Heart left ventricle (tissue), 16 donors: ENCODE measurements around the gene RBSN. TPM values are rescaled to one million over a fixed set of nuclear protein-coding genes. Genes with fewer than 3 reads are reported as not detected.
A peak's percentile ranks its signal among the peaks of the same experiment; 100 is the strongest.

ENCODE experiments used
- ATAC-seq, 4 donors: fragments of 200-7000 bp; cut with Tn5 transposase; one replicate each; pipeline ENCODE4 v1.9.1; 2020 to 2022; ENCODE audit warnings: moderate library complexity in 4 of 4, mild to moderate bottlenecking in 3 of 4, moderate number of reproducible peaks in 1 of 4
- DNase-seq, 5 donors: peaks; one replicate each; pipeline ENCODE4 v3.0.0-alpha.2; 2020
- H3K27ac ChIP-seq, 12 donors: fragments of 200-600 bp; sonication (generic) in 4 of 12; one replicate each; pipeline versions ENCODE4 v1.5.0 to v1.8.0; 2016 to 2022; ENCODE audit warnings: mild to moderate bottlenecking in 2 of 12
- H3K27me3 ChIP-seq, 9 donors: fragments of 200-600 bp; sonication (generic) in 2 of 9; one replicate each; pipeline versions ENCODE4 v1.5.1 to v1.8.0; 2016 to 2022; ENCODE audit warnings: mild to moderate bottlenecking in 3 of 9
- H3K36me3 ChIP-seq, 9 donors: fragments of 200-600 bp; sonication (generic) in 2 of 9; one replicate each; pipeline versions ENCODE4 v1.5.0 to v1.8.0; 2018 to 2022; ENCODE audit warnings: mild to moderate bottlenecking in 2 of 9
- H3K4me1 ChIP-seq, 12 donors: fragments of 200-600 bp; sonication (generic) in 4 of 12; one replicate each; pipeline versions ENCODE4 v1.5.0 to v1.8.0; 2016 to 2022; ENCODE audit warnings: mild to moderate bottlenecking in 3 of 12
- H3K4me3 ChIP-seq, 12 donors: fragments of 200-600 bp; sonication (generic) in 4 of 12; one replicate each; pipeline versions ENCODE4 v1.5.0 to v1.8.0; 2017 to 2022; ENCODE audit warnings: mild to moderate bottlenecking in 9 of 12, moderate library complexity in 4 of 12
- H3K9me3 ChIP-seq, 12 donors: fragments of 200-600 bp; sonication (generic) in 4 of 12; one replicate each; pipeline versions ENCODE4 v1.5.0 to v1.8.0; 2016 to 2022; ENCODE audit warnings: mild to moderate bottlenecking in 1 of 12
- POLR2A ChIP-seq, 2 donors: fragments of 450-650 bp; IDR thresholded peaks; one replicate each; pipeline ENCODE4 v1.6.1; 2017; ENCODE audit warnings: antibody characterized with exemption in 2 of 2, mild to moderate bottlenecking in 2 of 2, moderate library complexity in 2 of 2
- WGBS, 4 donors: extraction: QIAGEN DNeasy Blood & Tissue Kit in 2 of 4; methylation state at CpG; one replicate each; pipeline versions ENCODE4 v1.1.5 to v1.1.7; 2013 to 2018; 5-methylcytosine and 5-hydroxymethylcytosine counted together
- intact Hi-C, 10 donors: fragments of 100-400 bp; cut with DNase I; formaldehyde crosslinking; loops; one replicate each; pipeline versions ENCODE4 v1.11.1 to v1.14.2; 2022
- polyA plus RNA-seq, 2 donors: library from polyadenylated mRNA; stranded (reverse); fragments of 200-250 nt; gene quantifications; one replicate each; pipeline ENCODE4 v1.2.3, GENCODE V29; 2013
- total RNA-seq, 9 donors: library from RNA; depleted of rRNA in 2 of 9; stranded (reverse); fragments of >200 nt in 2 of 9; fragmentation: NEBNext Ultra II Directional in 3 of 9; extraction: Animal tissue kit (Norgen Biotek cat#: 25700) in 3 of 9; gene quantifications; one replicate each; pipeline versions ENCODE4 v1.1.0 to v1.2.4, GENCODE V29; 2016 to 2023
- TF ChIP-seq, protein P1 (sequence below), 12 donors: fragments of 200-600 bp; sonication (generic) in 4 of 12; IDR thresholded peaks; one replicate each; pipeline versions ENCODE4 v1.5.0 to v1.8.0; 2018 to 2022; ENCODE audit warnings: antibody characterized with exemption in 12 of 12, mild to moderate bottlenecking in 5 of 12
- donor health status: ischemic (EF 13 %, LVEDD 7.1; RV severe dilation, severe dysfunction).
- donor health status: healthy with polysubstance abuse.
- donor health status: DM: no; HTN: yes; CAD: no.
- donor health status: DM: no; HTN: no; CAD: no.
- donor health status: ischemic (EF 25% LVEDD 6.9; RV normal size, moderate dysfunction).
- donor health status: ischemic (EF 25% LVEDD 5.7; RV mildly dilated, moderate dysfunction).
- donor health status: healthy.
- donor health status: DM: yes; HTN: yes; CAD: no.
- donor health status: ischemic (EF 35%, LVEDD 5.7; RV mildly dilated, moderate dysfunction).
- donor health status: nonischemic (EF 11% LVEDD 7.7; RV severe dilation, severe dysfunction).
- donor health status: DM: yes; HTN: yes; CAD: no.
- donor health status: PGD.
- donor health status: ischemic (EF 29% LVEDD 5.4; RV normal size, mild dysfunction).
- donor health status: nonischemic (EF 23%, LVEDD 6.1; RV moderate dilation, normal function).

Gene RBSN
- total and polyA plus RNA-seq, 11 donors, result 5.1 to 24.1 (median 20.4) TPM

DNA sequence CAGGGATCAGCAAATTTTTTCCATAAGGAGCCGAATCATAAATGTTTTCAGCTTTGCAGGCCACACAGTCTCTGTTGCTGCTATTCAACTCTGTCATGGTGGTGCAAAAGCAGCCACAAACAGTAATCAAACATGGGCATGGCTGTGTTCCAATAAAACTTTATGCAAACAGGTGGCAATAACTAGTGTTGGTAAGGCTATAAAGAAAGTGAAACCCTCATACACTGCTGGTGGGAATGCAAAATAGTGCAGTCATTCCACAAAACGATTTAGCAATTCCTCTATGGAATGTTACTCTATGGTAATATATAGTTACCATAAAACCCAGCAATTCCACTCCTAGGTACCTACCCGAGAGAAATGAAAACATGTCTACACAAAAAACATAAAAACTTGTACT lies 19.9 kb downstream of the RBSN start:
- Histone ChIP-seq H3K4me3 (no peak overlapping the region), H3K4me1 (peaks cover 0 to 13% (median 0%) of the 10 kb centered on the region in 12 donors), H3K27ac (no peak overlapping the region), H3K36me3 (peaks cover 0 to 100% (median 98%) of the 10 kb centered on the region in 9 donors), H3K9me3 (no peaks in the 10 kb centered on the region), H3K27me3 (no peaks in the 10 kb centered on the region)
- no peak for ATAC-seq
- WGBS, 4 donors, result 84 to 95% (median 89%) methylated on average over 3 of the region's 3 CpGs
- intact Hi-C loops, result no loop called here
- TF ChIP-seq POLR2A (IDR thresholded peaks at IDR 0.05), result no peak
- TF ChIP-seq, protein P1, sequence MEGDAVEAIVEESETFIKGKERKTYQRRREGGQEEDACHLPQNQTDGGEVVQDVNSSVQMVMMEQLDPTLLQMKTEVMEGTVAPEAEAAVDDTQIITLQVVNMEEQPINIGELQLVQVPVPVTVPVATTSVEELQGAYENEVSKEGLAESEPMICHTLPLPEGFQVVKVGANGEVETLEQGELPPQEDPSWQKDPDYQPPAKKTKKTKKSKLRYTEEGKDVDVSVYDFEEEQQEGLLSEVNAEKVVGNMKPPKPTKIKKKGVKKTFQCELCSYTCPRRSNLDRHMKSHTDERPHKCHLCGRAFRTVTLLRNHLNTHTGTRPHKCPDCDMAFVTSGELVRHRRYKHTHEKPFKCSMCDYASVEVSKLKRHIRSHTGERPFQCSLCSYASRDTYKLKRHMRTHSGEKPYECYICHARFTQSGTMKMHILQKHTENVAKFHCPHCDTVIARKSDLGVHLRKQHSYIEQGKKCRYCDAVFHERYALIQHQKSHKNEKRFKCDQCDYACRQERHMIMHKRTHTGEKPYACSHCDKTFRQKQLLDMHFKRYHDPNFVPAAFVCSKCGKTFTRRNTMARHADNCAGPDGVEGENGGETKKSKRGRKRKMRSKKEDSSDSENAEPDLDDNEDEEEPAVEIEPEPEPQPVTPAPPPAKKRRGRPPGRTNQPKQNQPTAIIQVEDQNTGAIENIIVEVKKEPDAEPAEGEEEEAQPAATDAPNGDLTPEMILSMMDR (IDR thresholded peaks at IDR 0.05), result no peak
- DNase-seq, result no peak

DNA sequence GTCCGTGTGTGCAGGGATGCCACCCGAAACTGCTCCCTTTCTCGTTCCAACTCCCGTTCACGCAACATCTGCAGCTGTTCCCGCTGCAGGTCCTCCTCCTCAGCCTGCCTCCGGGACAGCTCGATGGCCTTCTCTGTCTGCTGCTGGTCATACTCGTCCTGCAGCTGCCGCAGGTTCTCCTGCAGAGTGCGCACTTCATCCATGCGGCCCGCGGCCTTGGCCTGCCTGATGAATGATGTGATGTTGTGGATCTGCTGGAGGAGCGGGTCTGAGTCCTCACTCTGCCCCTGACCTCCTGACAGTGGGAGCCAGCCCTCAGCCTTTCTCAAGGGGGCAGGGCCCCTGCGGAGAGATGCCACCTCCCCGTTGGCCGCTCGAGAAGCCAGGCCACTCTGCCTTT lies 24.4 kb downstream of the RBSN start:
- TF ChIP-seq, protein P1 (IDR thresholded peaks at IDR 0.05), result no peak
- ATAC-seq (peak in 1 of 4 donors; percentile 21), DNase-seq (no peak)
- H3K36me3 ChIP-seq, result peaks cover 0 to 96% (median 86%) of the 10 kb centered on the region in 9 donors
- WGBS, 4 donors, result 92 to 98% (median 95%) methylated on average over 17 to 19 of the region's 19 CpGs
- no peak overlapping the region for H3K4me3 ChIP-seq
- no peaks in the 10 kb centered on the region for H3K9me3 ChIP-seq
- peaks cover 0 to 10% (median 0%) of the 10 kb centered on the region in 12 donors for H3K4me1 ChIP-seq
- no peaks in the 10 kb centered on the region for H3K27me3 ChIP-seq
- H3K27ac ChIP-seq, result no peak overlapping the region
- intact Hi-C loops, result no loop called here

DNA sequence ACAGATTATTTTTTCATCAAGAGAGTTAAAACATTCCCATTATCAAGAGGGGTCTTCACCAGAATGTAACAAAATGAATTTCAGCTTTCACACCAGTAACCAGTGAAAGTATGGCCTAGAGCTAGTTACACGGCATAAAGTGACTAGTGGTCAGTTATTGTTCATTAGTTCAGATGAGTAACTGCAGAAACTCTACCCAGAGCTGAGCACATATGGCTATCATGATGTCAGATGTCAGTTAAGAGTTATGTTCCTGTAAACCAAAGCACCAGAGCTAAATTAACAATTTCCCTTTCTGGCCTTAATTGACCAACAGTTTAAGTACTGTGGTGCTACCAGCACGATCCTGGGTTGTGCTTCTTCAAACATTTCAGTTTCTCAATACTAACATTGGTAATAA lies 27.2 kb downstream of the RBSN start:
- WGBS, 4 donors, result 88 to 97% (median 95%) methylated on average over 2 of the region's 2 CpGs
- no peak for ATAC-seq
- Histone ChIP-seq H3K27me3 (no peaks in the 10 kb centered on the region), H3K9me3 (no peaks in the 10 kb centered on the region), H3K27ac (no peak overlapping the region), H3K4me3 (no peak overlapping the region), H3K36me3 (peaks cover 0 to 69% (median 60%) of the 10 kb centered on the region in 9 donors), H3K4me1 (peaks cover 0 to 10% (median 0%) of the 10 kb centered on the region in 12 donors)
- no peak for DNase-seq
- no peak for TF ChIP-seq POLR2A (IDR thresholded peaks at IDR 0.05)
- TF ChIP-seq, protein P1 (IDR thresholded peaks at IDR 0.05), result no peak
- intact Hi-C loops, result no loop called here

DNA sequence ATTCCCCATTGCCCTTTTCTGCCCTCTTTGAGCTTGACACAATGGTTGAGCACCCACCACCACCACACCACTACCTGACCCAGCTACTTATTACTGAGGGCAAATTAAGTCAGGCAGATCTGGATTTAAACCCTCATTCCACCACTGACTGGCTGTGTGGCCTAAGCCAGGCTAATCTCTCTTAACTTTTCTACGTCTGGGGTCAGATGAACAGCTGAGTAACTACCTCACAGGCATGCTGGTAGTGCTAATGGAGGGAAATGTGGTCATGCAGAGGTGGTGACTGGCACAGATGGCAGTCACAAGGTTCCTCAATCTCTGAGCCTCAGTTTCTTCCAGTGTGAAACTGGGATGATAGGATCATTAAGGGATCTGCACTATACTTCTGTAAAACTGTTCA lies 29.5 kb downstream of the RBSN start:
- H3K27me3 ChIP-seq, result no peaks in the 10 kb centered on the region
- ATAC-seq (no peak), DNase-seq (no peak)
- no peak overlapping the region for H3K27ac ChIP-seq
- intact Hi-C loops, result loop anchor here in 1 of 10 donors (10.0 kb wide), 1 partner anchor 145 kb away; no protein-coding TSS in a partner anchor
- H3K9me3 ChIP-seq, result no peaks in the 10 kb centered on the region
- 92 to 100% (median 95%) methylated on average over 1 of the region's 1 CpG for WGBS, 4 donors
- no peak overlapping the region for H3K4me3 ChIP-seq
- H3K4me1 ChIP-seq, result peaks cover 0 to 8% (median 0%) of the 10 kb centered on the region in 12 donors
- TF ChIP-seq, protein P1 (IDR thresholded peaks at IDR 0.05), result no peak
- no peak for TF ChIP-seq POLR2A (IDR thresholded peaks at IDR 0.05)
- H3K36me3 ChIP-seq, result peaks cover 0 to 47% (median 37%) of the 10 kb centered on the region in 9 donors
